Measurements from ENCODE around the gene PPP1R11.

GRCh38 chr6:30041821-30042220, 25.2 kb upstream of the PPP1R11 start:
- TF ChIP-seq, protein P1, sequence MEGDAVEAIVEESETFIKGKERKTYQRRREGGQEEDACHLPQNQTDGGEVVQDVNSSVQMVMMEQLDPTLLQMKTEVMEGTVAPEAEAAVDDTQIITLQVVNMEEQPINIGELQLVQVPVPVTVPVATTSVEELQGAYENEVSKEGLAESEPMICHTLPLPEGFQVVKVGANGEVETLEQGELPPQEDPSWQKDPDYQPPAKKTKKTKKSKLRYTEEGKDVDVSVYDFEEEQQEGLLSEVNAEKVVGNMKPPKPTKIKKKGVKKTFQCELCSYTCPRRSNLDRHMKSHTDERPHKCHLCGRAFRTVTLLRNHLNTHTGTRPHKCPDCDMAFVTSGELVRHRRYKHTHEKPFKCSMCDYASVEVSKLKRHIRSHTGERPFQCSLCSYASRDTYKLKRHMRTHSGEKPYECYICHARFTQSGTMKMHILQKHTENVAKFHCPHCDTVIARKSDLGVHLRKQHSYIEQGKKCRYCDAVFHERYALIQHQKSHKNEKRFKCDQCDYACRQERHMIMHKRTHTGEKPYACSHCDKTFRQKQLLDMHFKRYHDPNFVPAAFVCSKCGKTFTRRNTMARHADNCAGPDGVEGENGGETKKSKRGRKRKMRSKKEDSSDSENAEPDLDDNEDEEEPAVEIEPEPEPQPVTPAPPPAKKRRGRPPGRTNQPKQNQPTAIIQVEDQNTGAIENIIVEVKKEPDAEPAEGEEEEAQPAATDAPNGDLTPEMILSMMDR (conservative IDR thresholded peaks at IDR 0.05; ENCODE audit: low read depth in 2 of 2): no peak
- TF ChIP-seq NANOG (IDR thresholded peaks at IDR 0.05; ENCODE audit: borderline replicate concordance) (no peak), EZH2 (IDR thresholded peaks at IDR 0.05; ENCODE audit: low read depth, unreplicated experiment) (no peak), POLR2AphosphoS5 (IDR thresholded peaks at IDR 0.05; ENCODE audit: low read depth) (no peak), EZH2phosphoT487 (IDR thresholded peaks at IDR 0.05; ENCODE audit: unreplicated experiment) (no peak), ZNF331 (CRISPR knock-in tag; IDR thresholded peaks at IDR 0.05; ENCODE audit: low read depth) (no peak), REST (IDR thresholded peaks at IDR 0.05; ENCODE audit: unreplicated experiment) (no peak), CREB1 (CRISPR knock-in tag; IDR thresholded peaks at IDR 0.05; ENCODE audit: low read depth) (no peak), ZNF114 (CRISPR knock-in tag; IDR thresholded peaks at IDR 0.05) (no peak), JUNB (IDR thresholded peaks at IDR 0.05; ENCODE audit: unreplicated experiment) (no peak)
